ENCODE results near the gene MAGEB17.

Gene MAGEB17

GRCh38 chrX:16125520-16126149, 41.6 kb upstream of the MAGEB17 start:
- in situ Hi-C loops (cut with HindIII; ENCODE audit: low pct_ligation_motif_present, low sequenced_read_pairs): no loop called here
- no peak for DNase-seq

GRCh38 chrX:16130707-16131106, 36.6 kb upstream of the MAGEB17 start:
- Histone ChIP-seq H3K27me3 (replicated peaks) (no peaks in the 10 kb centered on the region), H3K36me3 (replicated peaks) (no peaks in the 10 kb centered on the region), H3K27ac (no peak overlapping the region), H3K4me3 (ENCODE audit: low read depth, low read length) (no peak overlapping the region)
- no peak for DNase-seq
- in situ Hi-C loops (cut with HindIII; ENCODE audit: low pct_ligation_motif_present, low sequenced_read_pairs): no loop called here
- TF ChIP-seq CTCF (IDR thresholded peaks at IDR 0.05; ENCODE audit: low read depth, low read length, missing control alignments): no peak

More at GRCh38 chrX:16125520-16126149, 41.6 kb upstream of the MAGEB17 start:
- Histone ChIP-seq H3K27me3 (replicated peaks) (no peaks in the 10 kb centered on the region), H3K27ac (no peak overlapping the region), H3K36me3 (replicated peaks) (no peaks in the 10 kb centered on the region), H3K4me3 (ENCODE audit: low read depth, low read length) (no peak overlapping the region)
- TF ChIP-seq CTCF (IDR thresholded peaks at IDR 0.05; ENCODE audit: low read depth, low read length, missing control alignments): no peak

- Histone ChIP-seq H3K27ac (no peak overlapping the region), H3K4me3 (ENCODE audit: low read depth, low read length) (no peak overlapping the region), H3K36me3 (replicated peaks) (no peaks in the 10 kb centered on the region), H3K27me3 (replicated peaks) (no peaks in the 10 kb centered on the region)
- TF ChIP-seq CTCF (IDR thresholded peaks at IDR 0.05; ENCODE audit: low read depth, low read length, missing control alignments): no peak
- in situ Hi-C loops (cut with HindIII; ENCODE audit: low pct_ligation_motif_present, low sequenced_read_pairs): no loop called here
- no peak for DNase-seq
Observed at GRCh38 chrX:16134936-16135335, 32.3 kb upstream of the MAGEB17 start.

GRCh38 chrX:16136080-16136479, 31.2 kb upstream of the MAGEB17 start:
- Histone ChIP-seq H3K36me3 (replicated peaks) (no peaks in the 10 kb centered on the region), H3K4me3 (ENCODE audit: low read depth, low read length) (no peak overlapping the region), H3K27me3 (replicated peaks) (no peaks in the 10 kb centered on the region), H3K27ac (no peak overlapping the region)
- in situ Hi-C loops (cut with HindIII; ENCODE audit: low pct_ligation_motif_present, low sequenced_read_pairs): no loop called here
- TF ChIP-seq CTCF (IDR thresholded peaks at IDR 0.05; ENCODE audit: low read depth, low read length, missing control alignments): no peak
- DNase-seq: no peak

GRCh38 chrX:16137416-16138107, 29.7 kb upstream of the MAGEB17 start:
- Histone ChIP-seq H3K4me3 (ENCODE audit: low read depth, low read length) (no peak overlapping the region), H3K27ac (no peak overlapping the region), H3K27me3 (replicated peaks) (no peaks in the 10 kb centered on the region), H3K36me3 (replicated peaks) (no peaks in the 10 kb centered on the region)
- DNase-seq: no peak
- in situ Hi-C loops (cut with HindIII; ENCODE audit: low pct_ligation_motif_present, low sequenced_read_pairs): no loop called here
- no peak for TF ChIP-seq CTCF (IDR thresholded peaks at IDR 0.05; ENCODE audit: low read depth, low read length, missing control alignments)

GRCh38 chrX:16138108-16138427, 29.2 kb upstream of the MAGEB17 start:
- in situ Hi-C loops (cut with HindIII; ENCODE audit: low pct_ligation_motif_present, low sequenced_read_pairs): no loop called here
- H3K27me3 ChIP-seq (replicated peaks): no peaks in the 10 kb centered on the region
- DNase-seq: no peak
- H3K36me3 ChIP-seq (replicated peaks): no peaks in the 10 kb centered on the region
- TF ChIP-seq CTCF (IDR thresholded peaks at IDR 0.05; ENCODE audit: low read depth, low read length, missing control alignments): peak; percentile 36
- no peak overlapping the region for H3K4me3 ChIP-seq (ENCODE audit: low read depth, low read length)
- no peak overlapping the region for H3K27ac ChIP-seq

Data from brain microvascular endothelial cell (primary cell).